ENCODE data around the gene MTERF1.
"Not testable (repeated sequence)": the region's sequence is repeated elsewhere in the genome, so short reads cannot be mapped to it uniquely, and the experiment has no call there.

Gene MTERF1

DNA sequence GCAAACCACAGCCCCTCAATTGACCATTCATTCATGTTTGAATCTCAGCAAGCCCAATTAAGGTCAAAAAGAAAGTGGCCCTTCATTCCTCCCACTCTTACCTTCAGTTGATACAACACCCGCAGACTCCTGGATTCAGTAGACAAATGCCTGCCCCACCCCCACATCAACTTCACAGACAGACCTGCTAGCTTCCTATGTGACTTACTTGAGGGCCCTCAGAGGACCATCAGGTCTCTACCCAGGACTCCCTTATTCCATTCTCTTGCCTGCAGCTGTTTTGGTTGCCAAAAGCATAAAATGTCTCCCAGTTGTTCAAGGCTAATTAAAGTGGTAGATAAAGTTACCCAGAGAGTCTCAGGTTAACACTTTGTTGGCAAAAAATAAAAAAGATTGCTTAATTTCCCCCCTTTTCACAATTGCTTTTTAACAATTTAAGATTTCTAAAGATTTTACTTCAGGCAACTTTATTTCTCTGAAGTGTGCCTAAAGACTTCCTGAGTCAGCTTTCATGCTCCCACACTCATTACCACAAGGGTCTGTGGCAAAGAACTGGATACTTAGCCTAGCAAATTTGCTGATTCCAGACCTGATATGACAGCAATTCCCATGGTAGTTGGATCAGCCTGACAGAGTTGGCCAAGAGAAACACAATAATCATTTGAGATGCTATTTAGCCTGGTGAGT, 3.3 kb upstream of the MTERF1 start:
- DNase-seq (ENCODE audit: low read depth) = no peak

DNA sequence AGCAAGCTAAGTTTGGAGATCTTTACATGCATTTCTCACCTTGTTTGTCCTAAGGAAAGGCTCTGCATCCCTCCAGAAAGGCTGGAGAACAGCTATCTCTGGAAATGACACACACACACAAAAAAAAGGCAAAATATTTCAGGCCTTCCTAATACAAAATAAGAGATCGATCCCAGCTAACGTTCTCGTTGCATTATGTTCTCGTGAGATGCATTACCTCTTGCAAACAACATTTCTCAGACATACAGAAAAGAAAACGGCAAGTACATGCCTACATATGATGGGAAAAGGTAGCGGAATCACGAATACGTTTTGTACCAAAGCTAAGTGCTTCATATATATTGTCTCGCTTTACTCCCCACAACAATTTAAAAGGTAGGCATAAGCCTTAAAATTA, 488 bp downstream of the MTERF1 start:
- DNase-seq (ENCODE audit: low read depth) = no peak

DNA sequence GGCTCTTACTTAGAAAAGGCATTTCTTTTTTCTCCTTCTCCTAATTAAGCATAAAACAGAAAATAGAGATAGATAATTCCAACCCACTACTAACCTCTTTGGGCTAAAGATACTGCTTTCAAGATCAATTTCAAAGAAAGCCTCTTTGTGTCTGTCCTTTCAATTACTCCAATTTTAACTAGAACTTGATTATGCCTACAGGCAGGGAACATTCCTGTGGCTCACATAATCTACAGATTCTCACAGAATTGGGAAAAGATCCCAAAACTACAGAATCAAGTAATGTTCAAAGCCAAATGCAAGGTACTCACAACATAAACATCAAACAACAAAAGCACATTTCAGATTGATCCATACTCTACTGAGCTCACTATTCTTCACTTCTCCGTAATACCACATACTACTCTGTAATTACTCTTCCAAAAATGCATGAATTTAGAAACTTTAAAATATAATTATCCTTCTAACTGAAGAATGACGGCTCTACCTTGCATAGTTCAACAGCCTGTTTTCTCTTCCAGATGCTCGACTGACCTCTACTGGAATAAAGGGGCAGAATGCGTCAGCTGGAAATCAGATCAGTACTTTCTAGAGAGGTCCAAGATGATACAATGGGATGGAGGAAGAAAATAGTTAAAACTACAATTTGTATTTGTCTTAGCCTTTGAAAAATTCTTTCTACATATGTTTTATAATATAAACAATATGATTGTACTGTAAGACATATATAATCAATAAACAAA, 3.9 kb downstream of the MTERF1 start:
- no peak for DNase-seq (ENCODE audit: low read depth)

DNA sequence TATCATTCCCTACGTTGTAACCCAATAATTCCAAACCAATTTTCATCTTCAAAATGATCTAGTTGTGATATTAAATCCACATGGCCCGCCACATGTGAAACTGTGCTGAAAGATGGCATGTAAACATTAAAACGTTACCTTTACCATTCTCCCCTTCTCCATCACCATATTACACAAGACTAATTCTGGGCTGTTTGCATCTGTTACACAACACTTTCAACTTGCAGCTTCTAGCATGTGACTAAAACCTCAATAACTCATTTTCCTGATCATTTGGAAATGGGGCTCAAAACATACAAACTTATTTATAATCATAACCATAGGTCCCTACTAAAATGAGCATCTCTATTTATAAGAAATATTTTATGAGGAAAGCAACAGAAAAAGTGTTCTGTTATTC, 4.7 kb downstream of the MTERF1 start:
- DNase-seq (ENCODE audit: low read depth) = no peak

DNA sequence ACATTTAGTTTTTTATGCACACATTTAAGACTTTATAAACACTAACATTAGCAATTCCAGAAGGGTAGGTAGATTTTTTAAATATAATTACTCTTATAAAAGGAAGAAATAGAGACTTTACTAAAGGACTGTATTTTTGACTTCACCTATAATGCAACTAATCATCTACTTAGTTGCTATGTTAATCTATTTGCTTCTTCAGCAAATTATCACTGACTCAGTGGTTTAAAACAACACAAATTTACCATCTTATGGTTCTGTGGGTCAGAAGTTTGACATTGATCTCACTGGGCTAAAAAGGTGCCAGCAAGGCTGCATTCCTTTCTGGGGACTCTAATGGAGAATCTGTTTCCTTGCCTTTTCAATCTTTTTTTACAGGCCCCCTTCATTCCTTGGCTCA, 7.6 kb downstream of the MTERF1 start:
- no peak for DNase-seq (ENCODE audit: low read depth)

DNA sequence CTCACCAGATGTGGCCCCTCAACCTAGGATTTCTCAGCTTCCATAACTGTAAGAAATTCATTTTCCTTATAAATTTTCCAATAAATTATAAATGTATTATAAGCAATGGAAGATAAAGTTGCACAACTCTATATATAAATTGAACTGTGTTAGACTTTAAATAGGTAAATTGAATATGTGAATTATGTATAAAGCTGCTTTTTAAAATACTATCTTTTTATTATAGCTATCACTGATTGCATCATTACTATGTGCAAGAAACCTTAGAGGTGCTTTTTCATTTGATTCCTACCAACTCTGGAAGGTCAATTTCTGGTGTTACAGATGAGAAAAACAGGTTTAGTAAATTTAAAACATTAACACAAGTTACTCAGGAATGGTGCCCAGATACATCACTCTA, 8.4 kb downstream of the MTERF1 start:
- DNase-seq (ENCODE audit: low read depth) = no peak

DNA sequence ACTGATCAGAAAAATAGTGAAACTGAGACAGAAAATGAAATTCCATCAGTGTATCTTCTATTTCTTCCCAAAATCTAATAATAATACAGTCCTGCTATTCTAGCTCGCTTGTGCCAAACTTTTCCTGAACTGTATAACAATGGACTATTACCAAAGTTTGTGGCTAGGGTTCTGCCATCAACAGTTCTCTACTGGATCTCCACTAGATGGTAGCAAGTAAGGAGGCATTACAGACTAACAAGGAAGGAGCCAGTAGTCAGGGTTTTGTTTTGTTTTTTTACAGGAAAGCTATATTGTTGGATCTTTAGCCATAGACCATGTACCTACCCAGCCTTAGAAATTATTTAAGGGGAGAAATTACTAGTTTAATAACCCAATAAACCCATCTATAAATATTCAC, 10.8 kb downstream of the MTERF1 start:
- DNase-seq (ENCODE audit: low read depth) = no peak

DNA sequence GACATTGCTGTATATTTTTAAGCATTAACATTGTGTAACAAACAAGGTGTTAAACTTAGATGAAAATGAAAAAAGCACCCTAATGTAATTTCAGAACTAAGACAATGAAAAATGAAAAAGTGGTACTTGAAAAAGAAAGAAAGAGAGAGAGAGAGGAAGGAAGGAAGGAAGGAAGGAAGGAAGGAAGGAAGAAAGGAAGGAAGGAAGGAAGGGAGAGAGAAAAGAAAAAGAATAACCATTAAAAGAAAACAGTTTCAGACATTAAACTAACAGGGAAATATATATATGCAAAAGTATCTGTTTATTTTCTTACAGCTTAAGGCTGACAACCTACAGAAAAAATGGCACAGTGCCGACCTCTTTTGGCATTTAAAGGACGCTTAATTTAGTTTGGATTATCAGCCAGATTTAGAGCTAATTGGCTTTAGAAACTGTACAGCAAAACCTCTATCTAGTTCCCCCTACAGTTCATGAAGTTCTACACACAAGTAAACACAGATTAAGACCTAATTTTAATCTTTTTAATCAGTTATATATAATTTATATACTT, 13.8 kb downstream of the MTERF1 start:
- no peak for DNase-seq (ENCODE audit: low read depth)

DNA sequence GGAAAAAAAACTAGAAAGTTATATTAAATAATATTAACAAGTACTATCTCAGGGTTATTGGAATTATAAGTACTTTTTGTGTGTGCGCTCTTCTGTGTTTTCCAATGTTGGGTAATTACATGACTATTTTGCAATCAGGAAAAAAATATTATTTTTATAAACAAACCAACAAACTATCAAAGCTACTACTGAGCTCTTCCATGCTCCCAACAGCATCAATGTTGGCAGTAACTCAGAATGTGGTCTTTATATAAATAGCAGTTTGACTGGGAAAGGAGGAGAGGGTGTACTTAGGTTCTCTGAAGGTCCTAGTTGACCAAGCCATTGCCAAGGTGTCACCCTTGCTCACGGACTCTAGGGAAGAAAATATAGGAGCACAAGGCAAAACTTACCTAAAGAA, 15.0 kb downstream of the MTERF1 start:
- DNase-seq (ENCODE audit: low read depth) = no peak

DNA sequence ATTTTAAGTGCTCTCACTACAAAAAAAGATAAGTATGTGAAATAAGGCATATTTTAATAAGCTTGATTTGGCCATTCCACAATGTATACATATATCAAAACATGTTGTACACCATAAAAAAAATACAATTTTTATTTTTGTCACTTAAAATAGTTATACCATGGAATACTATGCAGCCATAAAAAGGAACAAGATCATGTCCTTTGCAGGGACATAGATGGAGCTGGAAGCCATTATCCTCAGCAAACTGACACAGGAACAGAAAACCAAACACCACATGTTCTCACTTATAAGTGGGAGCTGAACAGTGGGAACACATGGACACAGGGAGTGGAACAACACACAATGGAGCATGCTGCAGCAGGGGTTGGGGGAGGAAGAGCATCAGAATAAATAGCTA, 15.9 kb downstream of the MTERF1 start:
- not testable (repeated sequence) for DNase-seq (ENCODE audit: low read depth)

DNA sequence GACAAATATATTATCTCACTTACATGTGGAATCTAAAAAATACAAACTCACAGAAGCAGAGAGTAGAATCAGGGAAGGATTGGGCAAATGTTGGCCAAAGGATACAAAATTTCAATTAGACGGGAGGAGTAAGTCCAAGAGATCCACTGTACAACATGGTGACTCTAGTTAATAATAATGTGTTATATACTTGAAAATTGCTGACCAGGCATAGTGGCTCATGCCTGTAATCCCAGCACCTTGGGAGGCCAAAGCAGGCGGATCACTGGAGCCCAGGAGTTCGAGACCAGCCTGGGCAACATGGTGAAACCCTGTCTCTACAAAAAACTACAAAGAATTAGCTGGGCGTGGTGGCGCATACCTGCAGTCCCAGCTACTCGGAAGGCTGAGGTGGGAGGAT, 16.4 kb downstream of the MTERF1 start:
- DNase-seq (ENCODE audit: low read depth) = no peak

DNA sequence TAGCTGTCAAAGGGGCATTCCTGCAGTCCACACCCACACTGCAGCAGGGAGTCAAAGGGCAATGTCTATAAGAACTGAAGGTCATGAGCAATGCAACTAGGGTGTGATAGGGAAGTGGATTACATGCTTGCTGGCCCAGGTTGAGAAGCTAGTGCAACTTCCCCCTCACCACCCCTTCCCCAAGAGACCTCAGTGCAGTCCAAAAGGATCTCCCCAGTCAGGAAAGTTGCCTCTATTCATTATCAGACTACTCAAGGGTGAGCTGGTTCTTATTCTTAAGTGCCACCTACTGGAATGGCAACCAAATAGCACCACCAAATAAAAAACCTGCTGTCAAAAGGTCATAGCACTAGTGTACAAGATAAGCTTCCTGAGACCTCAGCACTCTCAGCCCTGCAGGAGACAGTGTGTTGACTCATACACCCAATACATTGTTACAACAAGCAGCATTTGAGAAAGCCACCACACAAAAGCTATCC, 28.2 kb downstream of the MTERF1 start:
- peak; percentile 6 for DNase-seq (ENCODE audit: low read depth)

DNA sequence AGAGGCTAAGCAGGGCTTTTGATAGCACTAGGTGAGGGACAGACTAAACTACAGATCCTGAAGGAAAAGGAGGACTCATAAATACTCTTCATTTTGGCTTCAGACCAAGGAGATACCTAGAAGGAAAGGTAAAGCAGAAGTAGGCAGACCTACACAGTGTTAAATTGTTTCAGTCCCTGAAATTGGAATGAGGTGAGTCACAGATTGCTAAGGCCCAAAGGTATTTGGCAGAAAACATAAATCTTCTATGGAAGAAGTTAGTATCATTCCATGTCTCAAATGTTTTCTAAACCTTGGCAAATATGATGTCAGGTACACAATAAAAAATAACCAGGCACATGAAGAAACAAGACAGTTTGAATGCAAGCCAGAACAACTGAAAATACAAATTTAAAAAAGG, 30.0 kb downstream of the MTERF1 start:
- no peak for DNase-seq (ENCODE audit: low read depth)

DNA sequence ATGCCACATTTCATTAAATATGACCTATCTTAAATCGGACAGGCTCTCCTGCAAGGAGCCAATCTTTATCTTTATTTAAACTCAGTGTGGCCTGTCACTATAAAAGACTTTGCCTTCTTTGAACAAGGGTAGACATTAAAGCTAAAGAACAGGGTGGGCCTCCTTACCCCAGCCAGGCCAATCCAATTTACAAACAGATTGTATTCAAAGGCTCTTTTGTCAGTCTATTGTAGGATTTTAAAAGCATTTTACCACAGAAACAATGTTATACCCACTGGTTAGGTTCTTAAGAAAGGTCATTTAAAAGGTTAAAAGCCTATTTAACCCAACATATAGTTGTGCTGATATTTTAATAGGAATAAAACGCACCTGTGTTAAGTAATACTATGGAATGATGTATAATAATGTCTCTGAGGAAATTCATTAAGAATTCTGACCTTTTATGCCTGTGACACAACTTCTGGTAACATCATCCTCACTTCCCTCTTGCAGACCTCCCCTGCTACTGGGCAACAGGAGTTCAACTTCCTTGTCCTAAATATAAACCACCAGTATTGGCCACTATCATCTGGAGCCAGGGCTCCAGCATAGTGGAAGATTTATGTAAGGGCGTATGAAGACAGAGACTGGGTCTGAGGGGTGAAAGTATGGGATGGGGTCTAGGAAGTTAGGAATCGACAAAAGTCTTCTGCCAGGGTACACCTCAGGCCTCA, 32.5 kb downstream of the MTERF1 start:
- DNase-seq (ENCODE audit: low read depth) = no peak

DNA sequence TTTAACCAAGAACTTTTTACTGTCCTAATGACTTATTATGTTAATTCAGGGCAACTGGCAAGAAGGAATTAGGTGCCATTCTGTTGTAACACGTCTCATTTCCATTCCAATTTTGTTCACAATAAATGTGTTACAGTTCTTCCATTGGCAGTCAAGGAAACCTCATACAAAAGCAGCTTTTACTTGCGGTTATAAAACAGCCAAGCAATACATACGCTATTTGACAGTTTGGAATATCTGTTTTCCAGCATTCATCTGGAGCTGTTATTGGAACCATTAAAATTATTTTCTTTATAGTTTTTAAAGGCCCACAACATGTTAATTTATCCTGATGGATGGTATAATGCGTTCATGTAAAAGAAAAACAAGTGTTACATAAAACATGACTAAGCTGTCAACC, 33.3 kb downstream of the MTERF1 start:
- no peak for DNase-seq (ENCODE audit: low read depth)

DNA sequence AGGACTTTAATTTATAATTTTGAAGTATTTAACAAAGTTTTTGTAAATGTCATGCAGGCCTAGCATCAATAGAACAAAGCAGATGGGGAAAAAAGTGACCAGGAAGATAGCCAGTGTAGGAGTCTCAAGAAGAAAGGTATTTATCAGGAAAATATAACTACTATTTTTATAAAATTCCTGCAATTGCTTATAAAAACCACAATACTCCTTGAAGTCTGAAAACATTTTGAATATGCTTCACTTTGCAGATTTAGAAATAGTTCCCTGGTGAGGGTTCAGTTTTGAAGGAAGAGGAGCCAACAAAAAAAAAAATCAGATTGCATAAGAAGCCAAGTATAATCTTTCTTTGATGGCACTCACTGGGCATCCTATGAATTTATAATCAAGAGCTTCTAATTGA, 34.1 kb downstream of the MTERF1 start:
- peak; percentile 20 for DNase-seq (ENCODE audit: low read depth)

DNA sequence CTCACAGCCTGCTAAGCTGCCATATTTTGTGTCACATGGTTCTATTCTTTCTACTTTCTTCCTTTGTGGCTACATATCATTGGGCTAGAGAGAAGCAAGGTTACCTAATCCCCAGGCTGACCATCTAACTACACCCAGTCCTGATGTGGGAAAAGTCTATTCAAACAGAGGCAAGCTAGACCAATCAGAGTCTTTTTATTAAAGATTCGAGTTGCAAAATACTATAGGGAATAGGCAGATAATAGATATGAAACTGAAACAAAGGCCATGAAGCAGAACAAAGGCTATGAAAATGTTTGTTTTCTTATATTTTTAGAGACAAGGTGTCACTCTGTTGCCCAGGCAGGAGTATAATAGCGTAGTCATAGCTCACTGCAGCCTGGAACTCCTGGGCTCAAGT, 36.7 kb downstream of the MTERF1 start:
- DNase-seq (ENCODE audit: low read depth) = no peak

DNA sequence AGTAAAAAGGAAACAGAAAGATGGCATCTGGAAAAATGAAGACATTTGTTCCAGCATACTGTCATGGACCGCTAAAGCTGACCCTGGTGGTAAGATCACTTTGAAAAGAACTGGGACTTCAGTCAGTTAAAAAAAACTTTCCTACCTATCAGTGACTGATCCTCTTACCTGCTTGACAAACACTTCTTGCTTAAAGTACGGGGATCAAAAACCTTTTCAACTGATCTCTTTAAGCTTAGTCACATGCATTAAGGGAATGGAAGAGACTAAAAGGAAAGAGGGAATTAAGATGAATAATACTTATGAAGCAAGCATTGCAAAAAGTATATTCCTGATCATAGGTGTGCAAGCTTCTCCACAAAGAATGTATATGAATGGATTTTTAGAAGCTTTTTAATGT, 42.1 kb downstream of the MTERF1 start:
- DNase-seq (ENCODE audit: low read depth) = no peak

DNA sequence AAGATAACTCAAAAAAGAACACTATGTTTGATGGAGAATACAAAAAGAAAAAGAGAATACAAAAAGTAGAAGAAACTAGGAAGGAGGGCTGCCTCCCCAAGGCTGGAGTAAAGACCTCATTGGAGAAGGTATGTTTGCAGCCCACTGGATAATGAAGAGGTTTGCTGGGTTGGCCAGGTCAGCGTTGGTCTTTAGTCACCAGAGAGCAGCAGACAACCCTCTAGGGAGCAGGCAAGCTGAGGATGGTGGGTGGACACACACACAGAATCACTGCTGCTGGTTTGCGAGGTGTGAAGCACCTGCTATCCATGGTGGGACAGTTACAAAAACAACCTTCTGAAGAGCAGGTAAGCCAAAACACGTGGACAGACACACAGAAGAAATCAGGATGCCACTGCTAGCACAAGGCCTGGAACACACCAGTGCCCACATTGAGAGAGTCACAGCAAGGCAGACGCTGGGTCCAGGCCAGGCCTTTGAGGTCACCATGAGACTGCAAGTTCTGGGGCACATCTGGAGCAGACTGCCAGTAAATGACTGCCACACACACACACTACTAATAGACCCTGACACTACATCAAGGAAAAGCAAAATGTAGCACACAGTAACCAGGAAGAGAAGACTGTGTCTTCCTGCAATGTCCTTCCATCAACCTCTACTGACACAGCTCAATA, 43.0 kb downstream of the MTERF1 start:
- DNase-seq (ENCODE audit: low read depth) = no peak

DNA sequence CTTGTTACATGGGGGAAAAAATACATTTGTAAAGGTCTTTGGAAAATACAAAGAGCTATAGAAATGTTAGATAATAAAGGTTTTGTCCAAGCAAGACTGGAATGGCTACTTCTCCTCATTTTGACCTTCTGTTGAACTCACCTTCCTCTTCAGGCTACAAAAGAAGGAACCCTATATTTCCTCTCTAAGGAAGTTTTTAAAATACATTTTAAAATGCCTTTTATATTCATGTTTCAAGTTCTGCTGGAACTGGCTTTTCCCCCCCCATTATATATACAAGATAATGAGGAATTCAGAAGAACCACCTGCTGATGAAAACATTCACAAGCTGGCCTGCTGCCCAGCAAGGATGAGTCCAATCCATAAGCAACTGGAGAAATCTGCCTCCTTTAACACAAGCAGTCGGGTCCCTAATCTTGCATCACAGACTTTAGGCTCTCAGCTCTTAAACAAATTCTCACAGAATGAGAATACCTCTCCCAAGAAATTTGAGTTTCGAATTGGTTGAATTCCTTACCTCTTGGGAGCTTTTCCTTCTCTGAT, 44.6 kb downstream of the MTERF1 start:
- DNase-seq (ENCODE audit: low read depth) = no peak

DNA sequence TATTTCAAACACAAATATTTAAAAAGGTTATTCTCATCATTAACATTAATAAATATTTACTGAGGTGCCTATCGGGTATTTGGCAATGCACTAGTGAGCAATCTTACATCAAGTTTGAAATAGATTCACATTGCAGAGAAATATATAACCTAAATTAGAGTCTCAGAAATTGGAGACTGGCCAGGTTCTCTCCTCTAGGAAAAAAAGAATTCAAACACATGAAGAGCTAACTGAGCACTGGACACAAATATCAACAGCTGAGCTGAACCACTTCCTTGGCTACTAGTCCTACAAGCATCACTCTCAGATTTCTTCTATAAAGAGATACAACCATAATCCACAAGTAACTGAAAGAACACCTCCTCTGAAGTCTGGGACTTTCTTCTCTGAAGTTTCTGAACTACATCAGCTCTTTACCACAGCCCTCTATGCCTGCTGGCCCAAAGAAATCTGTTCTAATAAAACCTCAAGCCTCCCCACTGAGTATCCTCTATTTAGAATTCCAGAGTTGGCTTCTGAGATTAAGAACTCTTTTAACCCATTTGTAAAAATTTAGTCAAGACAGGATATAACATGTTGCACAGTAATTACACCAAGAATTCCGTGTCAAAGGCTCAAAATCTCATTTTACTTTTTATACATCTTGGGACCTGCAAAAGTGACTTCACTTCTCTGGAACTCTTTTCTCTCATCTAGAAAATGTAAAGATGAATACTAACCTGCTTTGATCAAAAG, 45.2 kb downstream of the MTERF1 start:
- no peak for DNase-seq (ENCODE audit: low read depth)
